ENCODE data around the gene GMCL1. TPM values are rescaled to one million over a fixed set of nuclear protein-coding genes. Genes with fewer than 3 reads are reported as not detected.
A peak's percentile ranks its signal among the peaks of the same experiment; 100 is the strongest.
"Not testable (repeated sequence)": the region's sequence is repeated elsewhere in the genome, so short reads cannot be mapped to it uniquely, and the experiment has no call there.

The GMCL1 gene, protein sequence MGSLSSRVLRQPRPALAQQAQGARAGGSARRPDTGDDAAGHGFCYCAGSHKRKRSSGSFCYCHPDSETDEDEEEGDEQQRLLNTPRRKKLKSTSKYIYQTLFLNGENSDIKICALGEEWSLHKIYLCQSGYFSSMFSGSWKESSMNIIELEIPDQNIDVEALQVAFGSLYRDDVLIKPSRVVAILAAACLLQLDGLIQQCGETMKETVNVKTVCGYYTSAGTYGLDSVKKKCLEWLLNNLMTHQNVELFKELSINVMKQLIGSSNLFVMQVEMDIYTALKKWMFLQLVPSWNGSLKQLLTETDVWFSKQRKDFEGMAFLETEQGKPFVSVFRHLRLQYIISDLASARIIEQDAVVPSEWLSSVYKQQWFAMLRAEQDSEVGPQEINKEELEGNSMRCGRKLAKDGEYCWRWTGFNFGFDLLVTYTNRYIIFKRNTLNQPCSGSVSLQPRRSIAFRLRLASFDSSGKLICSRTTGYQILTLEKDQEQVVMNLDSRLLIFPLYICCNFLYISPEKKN
- total RNA-seq = 12.1 TPM

DNA sequence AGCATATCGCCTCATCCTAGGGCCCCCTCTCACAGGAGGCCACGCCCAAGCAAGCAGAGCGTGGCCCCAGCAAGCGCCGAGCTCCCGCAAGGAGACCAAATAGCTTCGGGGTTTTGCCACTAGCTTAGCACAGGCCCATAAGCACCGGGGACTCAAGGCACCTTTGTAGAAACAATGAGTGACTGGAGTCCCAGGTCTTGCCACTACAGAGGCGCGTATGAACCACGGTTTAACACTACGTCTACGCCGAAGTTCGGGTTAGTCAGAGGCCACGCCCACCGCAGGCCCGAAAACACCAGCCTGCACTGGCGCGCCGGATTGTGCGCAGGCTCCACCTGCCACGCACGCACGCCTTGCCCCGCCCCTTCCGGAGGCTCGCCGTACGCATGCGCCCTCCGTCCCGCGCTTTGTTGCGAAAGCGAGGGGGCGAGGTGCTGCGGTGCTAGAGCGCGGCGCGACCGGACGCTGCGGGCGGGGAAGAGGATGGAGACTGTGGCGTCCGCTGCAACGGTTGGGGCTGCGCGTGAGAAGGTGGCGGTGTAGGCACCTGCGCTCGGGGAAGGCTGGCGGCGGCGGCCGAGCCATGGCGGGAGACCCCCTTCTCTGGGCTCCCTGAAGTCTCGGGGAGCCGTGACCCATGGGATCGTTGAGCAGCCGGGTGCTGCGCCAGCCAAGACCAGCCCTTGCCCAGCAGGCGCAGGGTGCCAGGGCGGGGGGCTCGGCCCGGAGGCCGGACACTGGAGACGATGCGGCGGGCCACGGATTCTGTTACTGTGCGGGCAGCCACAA lies at the start of gene GMCL1:
GMCL1 (plus strand) TSS at position 405 of the 789 bp plus-strand sequence; CDS start at position 638, 233 bp downstream.
- peak; percentile 97 to 99 (median 98) for DNase-seq (ENCODE audit: low read depth in 2 of 3, low spot score in 2 of 3)

DNA sequence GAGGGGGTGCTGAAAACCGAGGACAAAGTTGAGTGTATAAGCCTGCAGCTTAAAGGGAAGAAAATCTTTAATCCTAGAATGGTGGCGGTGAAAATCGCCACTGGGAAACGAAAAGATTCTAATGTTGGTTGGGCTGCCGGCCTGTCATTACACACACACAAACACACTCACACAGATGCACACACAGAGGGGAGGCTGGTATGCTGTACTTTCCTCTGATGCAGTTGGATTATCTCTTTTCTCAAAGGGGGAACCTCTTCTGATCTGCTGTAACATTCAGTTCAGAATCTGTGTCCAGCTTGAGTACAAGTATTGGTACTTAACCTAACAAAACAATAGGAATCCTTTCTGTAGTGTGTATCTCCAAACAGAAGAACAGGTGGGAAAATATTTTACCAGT lies 48.5 kb upstream of the GMCL1 start:
- no peak for DNase-seq (ENCODE audit: low read depth in 2 of 3, low spot score in 2 of 3)

DNA sequence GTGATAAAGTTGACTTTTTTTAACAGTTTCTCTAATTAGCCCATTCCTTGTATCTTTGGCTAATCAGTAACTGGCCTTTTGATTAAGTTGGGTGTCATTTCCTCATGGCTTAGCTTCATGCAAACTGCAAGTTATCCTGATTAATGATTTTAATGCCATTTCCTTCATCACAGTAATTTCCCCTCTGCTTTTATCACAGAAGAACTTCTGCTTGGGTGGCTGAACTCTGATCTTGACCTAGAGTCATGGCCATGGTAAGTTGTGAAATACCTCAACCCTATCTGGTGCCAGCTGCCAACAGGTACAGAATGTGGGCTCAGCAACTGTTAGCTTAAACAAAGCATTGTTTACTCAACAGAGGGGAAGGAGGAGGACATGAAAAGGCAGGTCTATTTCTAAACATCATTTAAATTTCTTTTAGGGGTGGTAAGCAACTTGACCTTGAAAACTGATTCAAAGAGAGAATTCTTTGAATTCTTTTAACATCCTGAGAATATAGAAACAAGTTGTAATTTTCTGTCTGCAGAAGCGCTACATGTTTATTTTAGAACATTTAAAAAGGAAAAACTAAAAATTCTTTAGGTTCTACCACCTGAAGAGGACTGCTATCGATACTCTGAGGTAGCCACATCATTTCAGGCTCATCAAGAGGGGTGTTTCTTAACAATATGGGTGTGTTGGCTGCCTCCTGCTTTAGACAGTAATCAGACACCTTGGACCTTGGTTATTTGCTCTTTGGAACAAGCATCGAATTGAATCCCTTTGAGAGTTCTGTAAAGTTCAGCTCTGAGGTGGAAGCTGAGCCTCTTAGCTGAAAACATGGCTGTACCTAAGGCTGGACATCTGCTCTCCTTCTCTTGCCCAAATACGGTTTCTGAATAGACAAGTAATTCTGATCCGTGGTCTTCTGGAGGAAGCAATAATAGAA lies 47.9 kb upstream of the GMCL1 start:
- peak in 2 of 3 donors; percentile 47 to 77 for DNase-seq (ENCODE audit: low read depth in 2 of 3, low spot score in 2 of 3)

DNA sequence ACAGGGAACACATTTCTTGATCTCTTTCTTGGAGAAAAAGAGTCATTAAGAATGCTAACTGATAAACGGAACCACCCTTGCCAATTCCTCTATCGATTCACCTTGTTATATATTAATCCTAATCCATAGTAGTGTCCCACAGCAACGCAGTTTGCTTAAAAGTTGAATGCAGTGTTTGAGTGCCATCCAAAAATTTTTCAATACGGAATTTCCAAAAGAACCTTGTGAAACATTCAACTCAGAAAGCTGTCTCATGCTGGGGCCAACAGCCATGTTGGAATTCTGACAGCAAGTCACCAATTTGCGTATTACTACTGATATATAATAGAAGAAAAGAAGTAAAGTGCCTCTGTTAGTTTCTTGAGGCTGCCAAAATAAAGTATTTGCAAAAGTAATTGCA lies 45.2 kb upstream of the GMCL1 start:
- DNase-seq (ENCODE audit: low read depth in 2 of 3, low spot score in 2 of 3) = no peak

DNA sequence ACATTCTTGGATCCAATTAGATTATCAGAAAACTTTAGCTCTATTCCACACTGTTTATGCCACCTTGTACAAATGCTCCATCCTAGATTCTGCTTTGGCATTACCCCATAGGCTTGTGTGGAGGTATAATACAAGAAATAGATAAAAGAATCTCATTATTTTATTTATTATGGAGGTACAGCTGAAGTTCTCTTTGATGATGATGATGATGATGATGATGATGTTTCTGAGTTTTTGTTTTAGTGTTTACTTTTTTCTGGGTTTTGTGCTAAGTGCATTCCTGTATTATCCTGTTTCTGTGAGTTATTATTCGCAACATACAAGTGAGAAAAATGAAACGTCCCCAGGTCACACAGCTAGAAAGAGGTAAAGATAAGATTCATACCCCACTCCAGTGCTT lies 44.1 kb upstream of the GMCL1 start:
- no peak for DNase-seq (ENCODE audit: low read depth in 2 of 3, low spot score in 2 of 3)

DNA sequence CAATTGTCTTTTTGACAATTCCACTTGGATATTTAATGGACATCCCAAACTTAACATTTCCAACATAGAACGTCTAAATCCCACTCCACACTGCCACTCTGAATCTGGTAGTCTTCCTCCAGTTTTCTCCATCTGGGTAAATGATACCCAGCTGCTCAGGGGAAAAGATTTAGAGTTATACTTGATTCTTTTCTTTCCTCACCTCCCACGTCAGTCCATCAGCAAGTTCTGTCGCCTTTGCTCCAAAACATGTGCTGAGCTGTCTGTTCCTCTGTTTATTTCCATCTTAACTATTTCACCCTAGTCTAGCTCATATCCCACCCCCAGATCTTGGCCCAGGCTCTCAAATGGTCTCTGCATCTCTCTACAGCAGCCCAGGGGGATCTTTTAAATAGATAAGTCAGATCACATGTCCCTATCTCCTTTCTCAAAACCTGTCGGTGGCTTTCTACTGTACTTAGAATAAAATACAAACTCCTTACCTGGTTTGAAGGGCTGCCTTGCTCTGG lies 43.4 kb upstream of the GMCL1 start:
- DNase-seq (ENCODE audit: low read depth in 2 of 3, low spot score in 2 of 3) = no peak

DNA sequence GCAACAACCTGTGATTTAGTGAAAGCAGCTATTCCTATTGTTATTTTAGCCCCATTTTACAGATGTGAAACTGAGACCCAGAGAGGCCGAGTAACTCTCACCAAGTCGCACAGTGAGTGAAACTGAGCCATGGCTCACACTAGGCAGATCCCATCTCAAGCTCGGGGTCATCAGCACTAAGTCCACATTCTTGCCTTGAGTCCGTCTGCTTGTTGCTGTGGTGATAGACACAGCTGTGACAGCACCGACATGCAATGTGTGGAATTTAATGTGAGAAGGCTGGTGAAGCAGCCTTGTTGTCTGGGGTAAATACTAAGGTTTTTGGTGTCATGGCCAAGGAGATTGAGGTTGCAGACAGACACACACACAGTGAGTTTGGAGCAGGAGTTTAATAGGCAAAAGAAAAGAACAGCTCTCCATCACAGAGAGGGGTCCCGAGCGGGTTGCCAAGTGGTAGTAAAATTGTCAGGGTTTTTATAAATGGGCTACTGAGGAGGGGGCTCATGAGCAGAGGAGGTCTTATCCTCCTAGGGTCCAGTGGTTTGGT lies 40.2 kb upstream of the GMCL1 start:
- no peak for DNase-seq (ENCODE audit: low read depth in 2 of 3, low spot score in 2 of 3)

DNA sequence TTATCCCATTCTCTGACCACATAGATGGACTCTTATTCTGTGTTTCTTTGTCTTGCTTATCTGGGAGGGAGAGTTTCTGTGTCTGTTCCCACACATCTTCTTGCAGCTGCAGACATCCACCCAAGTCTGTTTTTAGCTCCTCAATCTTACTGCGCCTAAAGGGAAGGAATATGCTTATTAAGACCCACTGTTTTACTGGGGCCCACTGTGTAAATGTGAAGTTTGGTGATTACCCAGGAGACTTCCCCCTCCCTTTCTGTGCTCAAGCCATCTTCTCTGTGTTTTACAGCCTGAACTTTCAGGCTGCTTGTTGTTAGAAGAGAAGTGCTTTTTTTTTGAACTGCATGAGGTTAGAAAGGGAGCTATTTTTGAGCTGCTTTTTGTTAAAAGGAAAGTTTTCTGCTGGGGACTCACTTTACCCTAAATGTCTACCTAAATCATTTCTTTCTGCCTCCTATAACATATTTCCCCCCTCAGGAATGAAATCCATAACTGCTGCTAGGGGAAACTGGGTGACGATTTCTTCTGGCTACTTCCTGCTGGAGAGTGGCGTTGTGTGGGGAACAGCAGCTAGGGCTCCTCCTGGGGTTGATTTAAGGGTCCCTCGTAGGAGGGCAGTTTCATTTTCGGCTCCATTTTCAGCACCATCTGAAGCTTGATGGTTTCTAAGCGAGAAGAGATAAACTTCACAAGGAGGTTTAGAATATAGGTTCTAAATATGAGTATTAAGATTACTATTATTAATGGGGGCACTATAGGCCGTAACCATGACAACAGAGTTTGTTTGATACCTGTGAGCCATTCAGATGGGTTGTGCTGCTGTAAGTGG lies 39.5 kb upstream of the GMCL1 start:
- DNase-seq (ENCODE audit: low read depth in 2 of 3, low spot score in 2 of 3) = peak in 2 of 3 donors; percentile 58

DNA sequence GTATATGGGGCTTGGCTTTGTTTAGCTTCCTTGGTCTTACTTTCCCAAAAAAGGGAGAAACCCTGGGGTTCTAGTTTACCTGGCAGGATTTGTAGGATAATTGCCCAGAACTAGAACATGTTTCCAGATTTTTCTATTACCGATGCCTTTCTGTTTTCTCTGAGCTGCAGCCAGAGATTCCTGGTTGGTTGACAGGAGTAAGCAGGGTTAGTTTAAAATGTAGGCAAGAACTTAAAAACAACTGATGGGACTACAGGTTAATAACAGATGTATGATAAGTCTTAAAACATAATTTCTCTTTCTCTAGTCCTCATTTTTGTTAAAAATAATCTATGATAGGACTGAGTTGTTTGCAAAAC lies 38.9 kb upstream of the GMCL1 start:
- no peak for DNase-seq (ENCODE audit: low read depth in 2 of 3, low spot score in 2 of 3)

DNA sequence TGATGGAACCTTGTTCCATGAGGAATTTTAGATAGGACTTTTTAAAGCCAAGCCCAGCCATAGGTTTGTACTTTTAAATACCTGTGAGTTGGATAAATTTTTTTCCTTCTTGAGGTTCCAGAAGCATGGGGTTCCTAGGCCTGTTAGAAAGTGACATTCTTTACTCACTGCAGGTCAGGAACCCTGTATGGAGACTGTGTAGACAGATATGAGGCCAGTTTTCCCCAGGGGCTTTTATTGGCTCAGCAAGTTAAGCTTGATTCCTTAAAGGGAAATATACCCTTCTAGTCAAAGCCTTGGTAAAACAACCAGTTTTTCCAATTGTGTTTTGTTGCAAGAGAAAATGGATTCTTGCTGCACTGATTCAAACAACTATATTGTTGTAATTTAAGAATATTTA lies 38.4 kb upstream of the GMCL1 start:
- no peak for DNase-seq (ENCODE audit: low read depth in 2 of 3, low spot score in 2 of 3)

DNA sequence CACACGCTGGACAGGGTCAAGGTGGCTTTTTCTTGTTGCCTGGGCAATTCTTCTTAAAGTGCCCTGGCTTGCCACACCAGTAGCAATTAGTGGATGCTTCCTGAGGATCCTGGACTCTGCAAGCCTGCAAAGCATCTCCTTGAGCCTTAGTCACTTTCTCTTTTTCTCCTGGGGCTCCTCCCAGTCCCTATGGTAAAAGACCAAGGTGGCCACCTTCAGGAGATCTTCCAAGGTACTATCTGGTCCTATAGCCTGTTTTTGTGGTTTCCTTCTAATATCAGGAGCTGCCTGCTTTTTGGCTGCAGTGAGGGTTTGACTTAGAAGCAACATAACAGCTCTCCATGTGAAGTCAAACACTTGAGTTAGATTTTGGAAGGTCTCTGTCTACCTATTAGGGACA lies 33.3 kb upstream of the GMCL1 start:
- no peak for DNase-seq (ENCODE audit: low read depth in 2 of 3, low spot score in 2 of 3)

DNA sequence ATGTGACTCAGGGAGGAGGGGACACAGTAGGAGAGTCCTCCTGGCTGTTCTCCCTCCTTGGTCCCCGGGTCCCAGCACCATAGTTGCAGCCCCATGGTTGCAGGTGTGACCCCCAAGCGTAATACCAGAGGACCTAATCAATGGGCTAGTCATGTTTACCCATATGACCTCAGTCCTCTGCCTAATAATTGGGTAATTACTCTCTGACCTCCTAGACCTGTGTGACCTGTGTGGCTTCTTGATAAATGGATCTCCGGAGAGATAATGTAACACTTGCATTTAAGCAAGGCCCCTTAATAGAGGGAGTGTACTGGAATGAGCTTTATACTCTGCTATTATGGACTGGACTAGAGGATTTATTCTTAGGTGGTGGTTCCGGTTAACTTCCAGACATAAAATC lies 32.2 kb upstream of the GMCL1 start:
- DNase-seq (ENCODE audit: low read depth in 2 of 3, low spot score in 2 of 3) = no peak

DNA sequence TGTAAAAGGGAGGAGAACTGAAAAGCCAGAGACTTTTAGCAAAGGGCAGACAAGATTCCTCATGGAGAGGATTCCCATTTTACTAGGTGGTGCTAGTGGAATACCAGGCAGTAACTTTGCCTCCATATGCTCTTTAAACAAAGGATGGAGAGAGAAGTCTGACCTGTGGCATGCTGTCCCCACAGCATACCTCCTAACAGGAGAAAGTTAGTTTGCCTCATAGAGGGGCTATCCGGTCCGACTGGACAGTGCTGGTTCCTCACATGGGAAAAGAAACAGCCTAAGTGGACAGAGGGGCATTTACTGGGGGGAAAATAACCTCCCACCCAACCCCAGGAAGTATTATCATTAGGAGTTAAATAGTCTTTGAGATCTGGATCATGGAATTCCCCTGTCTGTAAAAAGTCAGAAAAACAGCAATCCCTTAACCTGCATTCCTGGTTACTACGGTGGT lies 31.6 kb upstream of the GMCL1 start:
- DNase-seq (ENCODE audit: low read depth in 2 of 3, low spot score in 2 of 3) = no peak

DNA sequence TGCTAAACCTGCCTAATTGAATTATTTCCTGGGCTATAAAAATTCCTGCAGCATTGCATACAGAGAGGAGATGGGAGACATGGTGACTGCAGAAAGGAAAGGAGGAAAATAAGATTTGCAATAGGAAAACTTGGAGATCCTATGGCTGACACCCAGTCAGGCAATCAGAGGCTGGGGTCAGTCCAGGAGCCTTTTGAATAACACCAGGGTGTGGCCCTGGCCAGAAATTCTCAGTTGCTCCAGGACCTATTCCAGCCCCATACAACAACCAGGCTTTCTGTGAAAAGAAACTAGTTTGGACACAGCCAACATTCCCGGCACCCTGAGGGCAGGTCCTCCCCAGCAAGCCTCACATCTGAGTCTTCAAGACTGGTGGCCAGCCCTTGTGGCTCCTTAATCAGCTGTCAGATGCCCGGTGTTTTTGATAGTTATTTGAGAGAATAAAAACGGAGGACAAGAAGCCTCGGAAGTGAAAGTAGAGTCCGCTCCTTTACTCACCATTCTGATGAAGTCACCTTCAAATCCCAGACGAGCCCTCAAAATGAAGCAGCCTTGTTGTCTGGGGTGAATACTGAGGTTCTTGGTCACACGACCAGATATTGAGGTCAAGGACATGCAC lies 31.1 kb upstream of the GMCL1 start:
- DNase-seq (ENCODE audit: low read depth in 2 of 3, low spot score in 2 of 3) = no peak

DNA sequence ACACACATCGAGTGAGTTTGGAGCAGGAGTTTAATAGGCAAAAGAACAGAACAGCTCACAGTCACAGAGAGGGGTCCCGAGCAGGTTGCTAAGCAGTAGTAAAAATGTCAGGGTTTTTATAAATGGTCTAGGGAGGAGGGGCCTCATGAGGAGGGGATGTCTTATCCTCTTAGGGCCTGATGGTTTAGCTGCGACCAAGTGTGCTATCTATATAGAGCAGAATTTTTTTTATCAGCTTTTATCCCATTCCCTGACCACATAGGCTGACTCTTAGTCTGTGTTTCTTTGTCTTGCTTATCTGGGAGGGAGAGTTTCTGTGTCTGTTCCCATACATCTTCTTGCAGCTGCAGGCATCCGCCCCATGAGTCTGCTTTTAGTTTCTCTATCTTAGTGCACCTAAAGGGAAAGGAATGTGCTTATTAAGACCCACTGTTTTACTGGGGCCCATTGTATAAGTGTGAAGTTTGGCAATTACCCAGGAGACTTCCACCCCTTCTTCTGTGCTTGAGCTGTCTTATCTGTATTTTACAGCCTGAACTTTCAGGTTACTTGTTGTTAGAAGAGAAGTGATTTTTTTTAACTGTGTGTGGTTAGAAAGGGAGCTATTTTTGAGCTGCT lies 30.4 kb upstream of the GMCL1 start:
- peak in 2 of 3 donors; percentile 79 to 92 for DNase-seq (ENCODE audit: low read depth in 2 of 3, low spot score in 2 of 3)

DNA sequence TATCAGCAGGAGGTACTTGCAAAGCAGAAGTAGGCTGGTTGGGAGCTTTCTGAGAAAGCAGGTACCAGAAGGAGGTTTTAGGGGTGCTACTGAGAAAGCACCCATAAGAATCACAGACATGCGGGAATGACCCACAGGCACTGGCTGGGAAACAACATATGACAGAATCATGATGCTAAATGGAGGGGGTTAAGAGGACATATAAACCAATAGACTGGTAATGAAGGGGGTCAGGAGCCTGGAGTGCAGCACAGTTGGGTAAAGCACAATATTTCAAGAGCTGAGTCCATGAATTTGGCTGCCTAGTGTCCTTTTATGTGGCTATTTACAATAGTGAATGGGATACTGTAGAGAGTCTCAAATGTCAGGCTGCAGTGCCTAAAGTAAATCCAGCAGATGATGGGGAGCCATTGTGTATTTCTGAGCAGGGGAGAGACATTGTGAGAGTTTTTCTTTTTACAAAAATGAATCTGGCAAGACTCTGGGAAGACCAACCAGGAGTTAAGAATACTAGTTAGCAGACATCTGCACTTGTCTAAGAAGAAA lies 27.6 kb upstream of the GMCL1 start:
- no peak for DNase-seq (ENCODE audit: low read depth in 2 of 3, low spot score in 2 of 3)

DNA sequence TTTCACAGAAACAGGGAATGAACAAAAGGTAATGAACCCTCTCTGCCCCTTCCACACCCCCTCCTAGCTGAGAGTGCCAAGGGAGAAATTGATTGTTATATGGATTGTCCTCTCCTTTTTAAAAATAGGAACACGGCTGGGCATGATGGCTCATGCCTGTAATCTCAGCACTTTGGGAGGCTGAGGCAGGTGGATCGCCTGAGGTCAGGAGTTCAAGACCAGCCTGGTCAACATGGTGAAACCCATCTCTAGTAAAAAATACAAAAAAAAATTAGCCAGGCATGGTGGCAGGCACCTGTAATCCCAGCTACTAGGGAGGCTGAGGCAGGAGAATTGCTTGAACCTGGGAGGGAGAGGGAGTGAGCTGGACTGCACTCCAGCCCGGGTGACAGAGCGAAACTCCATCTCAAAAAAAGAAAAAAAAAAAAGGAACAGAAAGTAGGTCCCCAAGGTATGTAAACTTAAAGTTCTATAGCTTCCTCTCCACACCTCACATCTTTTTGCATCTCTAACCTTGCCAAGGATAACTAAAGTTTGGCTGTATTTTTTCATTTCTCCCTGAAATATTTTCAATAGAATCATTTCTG lies 26.6 kb upstream of the GMCL1 start:
- not testable (repeated sequence) for DNase-seq (ENCODE audit: low read depth in 2 of 3, low spot score in 2 of 3)

DNA sequence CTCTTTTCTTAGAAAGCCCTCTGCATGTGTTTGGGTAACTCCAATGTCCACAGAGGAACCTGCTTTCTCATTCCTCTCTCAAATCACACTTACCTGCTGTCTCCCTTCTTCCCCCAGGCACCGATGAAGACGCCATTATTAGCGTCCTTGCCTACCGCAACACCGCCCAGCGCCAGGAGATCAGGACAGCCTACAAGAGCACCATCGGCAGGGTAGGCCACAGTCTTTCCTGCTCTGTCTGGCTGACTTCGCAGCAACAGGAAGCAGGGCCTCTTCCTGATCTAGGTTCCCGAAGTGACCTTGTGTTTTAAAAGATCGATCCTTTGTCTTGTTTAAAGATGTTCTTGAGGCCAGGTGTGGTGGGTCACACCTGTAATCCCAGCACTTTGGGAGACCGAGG lies 25.0 kb upstream of the GMCL1 start:
- DNase-seq (ENCODE audit: low read depth in 2 of 3, low spot score in 2 of 3) = peak in 1 of 3 donors; percentile 22
